ENCODE results near the gene MAP4K3.
"Not testable (repeated sequence)": the region's sequence is repeated elsewhere in the genome, so short reads cannot be mapped to it uniquely, and the experiment has no call there.

Gene MAP4K3

GRCh38 chr2:39370101-39370500, 67.0 kb downstream of the MAP4K3 start:
- ChIA-PET CTCF (interaction anchor here (0.9 to 1.1 kb wide), 2 partner anchors 25 to 80 kb away, joined by 3 read pairs; no protein-coding TSS in a partner anchor), POLR2A (no interaction called here)
- DNase-seq (ENCODE audit: extremely low spot score) = no peak
- no peak for TF ChIP-seq CTCF (IDR thresholded peaks at IDR 0.05; ENCODE audit: control extremely low read depth, extremely low read depth, low read depth, missing control alignments)

- DNase-seq (ENCODE audit: extremely low spot score) = no peak
- POLR2A ChIA-PET = no interaction called here
- CTCF ChIA-PET = interaction anchor here (1.3 to 2.3 kb wide), 4 partner anchors 8 to 14 kb away, joined by 4 to 10 read pairs (median 6); no protein-coding TSS in a partner anchor
- no peak for TF ChIP-seq CTCF (IDR thresholded peaks at IDR 0.05; ENCODE audit: control extremely low read depth, extremely low read depth, low read depth, missing control alignments)
Observed at GRCh38 chr2:39368846-39369245, 68.2 kb downstream of the MAP4K3 start.

GRCh38 chr2:39368376-39368775, 68.7 kb downstream of the MAP4K3 start:
- ChIA-PET POLR2A (no interaction called here), CTCF (interaction anchor here (1.0 to 2.3 kb wide), 5 partner anchors 9 to 26 kb away, joined by 3 to 10 read pairs (median 5); no protein-coding TSS in a partner anchor)
- DNase-seq (ENCODE audit: extremely low spot score) = no peak
- no peak for TF ChIP-seq CTCF (IDR thresholded peaks at IDR 0.05; ENCODE audit: control extremely low read depth, extremely low read depth, low read depth, missing control alignments)

GRCh38 chr2:39362595-39362994, 74.5 kb downstream of the MAP4K3 start:
- DNase-seq (ENCODE audit: extremely low spot score) = no peak
- no peak for TF ChIP-seq CTCF (IDR thresholded peaks at IDR 0.05; ENCODE audit: control extremely low read depth, extremely low read depth, low read depth, missing control alignments)
- CTCF ChIA-PET = interaction anchor here (0.8 to 1.4 kb wide), 4 partner anchors 13 to 17 kb away, joined by 3 to 5 read pairs (median 4); no protein-coding TSS in a partner anchor
- POLR2A ChIA-PET = no interaction called here

- ChIA-PET CTCF (interaction anchor here (0.8 to 1.4 kb wide), 3 partner anchors 14 to 19 kb away, joined by 3 to 5 read pairs (median 3); no protein-coding TSS in a partner anchor), POLR2A (no interaction called here)
- no peak for DNase-seq (ENCODE audit: extremely low spot score)
- TF ChIP-seq CTCF (IDR thresholded peaks at IDR 0.05; ENCODE audit: control extremely low read depth, extremely low read depth, low read depth, missing control alignments) = no peak
Observed at GRCh38 chr2:39361511-39361910, 75.6 kb downstream of the MAP4K3 start.

- DNase-seq (ENCODE audit: extremely low spot score); POLR2A ChIA-PET; CTCF ChIA-PET: not testable (repeated sequence)
Observed at GRCh38 chr2:39360342-39360741, 76.7 kb downstream of the MAP4K3 start.

- ChIA-PET POLR2A (no interaction called here), CTCF (no interaction called here)
- DNase-seq (ENCODE audit: extremely low spot score) = no peak
- TF ChIP-seq CTCF (IDR thresholded peaks at IDR 0.05; ENCODE audit: control extremely low read depth, extremely low read depth, low read depth, missing control alignments) = no peak
Observed at GRCh38 chr2:39359453-39360038, 77.5 kb downstream of the MAP4K3 start.

Measured in GM10248 (cell line).